GM18517 (cell line): Measurements from ENCODE around the gene MINDY4.

Source experiments
- ATAC-seq: cut with Tn5 transposase; IDR thresholded peaks from one replicate; pipeline ENCODE4 v1.9.1; 2021; ENCODE audit warnings: mild to moderate bottlenecking, moderate library complexity; ENCODE audit not compliant: unreplicated experiment

The MINDY4 gene

DNA sequence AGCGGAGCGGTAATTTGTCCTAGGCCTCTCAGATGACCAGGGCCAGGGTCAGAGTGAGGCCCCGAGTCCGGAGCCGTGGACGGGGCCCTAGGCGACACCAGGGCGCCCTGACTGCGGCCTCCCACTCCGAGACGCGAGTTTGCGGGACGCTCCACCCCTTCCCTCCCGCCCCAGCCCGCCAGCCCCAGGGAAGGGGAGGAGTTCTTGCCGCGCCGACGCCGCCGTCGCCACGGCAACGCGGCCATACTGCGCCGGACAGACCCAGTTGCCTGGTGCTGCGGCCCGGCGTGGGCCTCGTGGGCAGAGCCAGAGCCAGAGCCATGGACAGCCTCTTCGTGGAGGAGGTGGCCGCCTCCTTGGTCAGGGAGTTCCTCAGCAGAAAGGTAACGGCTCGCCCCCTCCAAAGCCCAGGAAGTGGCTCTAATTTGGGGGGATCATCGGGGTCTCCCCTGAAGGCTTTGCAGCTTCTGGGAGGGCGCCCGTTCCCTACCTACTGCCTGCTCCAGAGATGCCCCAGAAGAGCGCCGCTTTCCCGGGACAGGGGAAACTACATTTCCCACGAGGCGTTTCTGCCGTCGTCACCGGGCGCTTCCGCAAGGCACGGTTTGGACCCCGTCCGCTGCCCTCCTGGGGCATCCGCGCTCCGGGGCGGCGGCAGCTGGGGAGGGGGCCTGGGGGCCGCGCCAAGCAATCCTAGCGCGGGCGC is at the start of gene MINDY4:
MINDY4 (plus strand) TSS at position 244 of the 706 bp plus-strand sequence; CDS start at position 321, 77 bp downstream.
- ATAC-seq = peak; percentile 59

DNA sequence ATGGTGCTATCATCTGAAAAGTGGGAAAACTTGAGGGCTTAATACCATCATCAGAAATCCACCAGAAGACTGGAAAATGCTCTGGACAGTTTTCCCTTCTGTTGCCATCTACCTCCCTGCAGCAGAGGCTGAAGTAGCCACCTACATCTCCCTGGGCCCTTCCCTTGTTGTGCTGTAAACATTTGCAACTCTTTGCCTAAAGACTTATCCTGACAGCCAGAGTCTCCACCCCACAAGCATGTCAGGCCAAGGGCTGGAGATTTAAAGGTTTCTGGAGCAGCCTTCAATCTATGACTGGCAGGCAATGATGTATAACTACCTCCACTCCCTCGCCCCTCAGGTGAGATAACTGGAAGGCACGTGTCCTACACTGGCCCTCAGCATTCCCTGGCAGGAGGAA is 49.0 kb upstream of the MINDY4 start:
- ATAC-seq = no peak

DNA sequence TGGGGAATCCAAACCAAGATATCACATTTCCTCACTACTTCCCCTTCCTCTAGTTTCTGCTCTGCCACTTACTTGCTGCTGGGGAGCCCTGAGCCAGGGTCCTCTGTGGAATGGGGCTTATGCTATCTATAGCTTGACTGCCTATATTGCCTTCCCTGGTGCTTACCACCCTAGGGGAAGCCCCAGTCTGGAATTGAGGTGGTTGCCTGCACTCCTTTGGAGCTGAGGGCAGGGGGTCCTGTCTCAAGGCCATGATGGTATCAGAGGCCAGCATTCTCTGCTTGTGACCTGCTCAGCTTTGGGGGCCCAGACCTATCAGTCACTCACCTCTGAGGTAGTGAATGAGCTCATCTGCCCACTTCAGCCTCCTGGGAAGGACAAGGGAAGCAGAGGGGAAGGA is 48.5 kb upstream of the MINDY4 start:
- ATAC-seq = no peak

DNA sequence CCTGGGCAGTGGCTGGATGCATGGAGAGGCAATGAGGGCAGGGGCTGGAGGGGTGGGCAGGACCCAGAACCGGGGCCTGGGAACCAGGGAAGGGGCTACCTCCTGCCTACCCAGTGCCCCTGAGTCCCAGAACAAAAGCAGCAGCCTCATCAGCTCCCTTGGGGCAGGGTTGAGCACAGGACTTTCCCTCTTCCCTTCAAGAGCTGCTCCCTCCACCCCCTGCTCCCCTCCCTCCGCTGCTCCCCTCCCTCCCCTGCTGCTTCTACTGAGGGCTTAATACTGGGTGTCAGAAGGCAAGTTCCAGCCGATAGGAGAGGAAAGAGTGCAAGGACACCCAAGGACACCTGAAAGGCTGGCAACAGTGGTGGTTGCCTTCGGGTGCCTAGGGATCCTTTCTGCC is 47.4 kb upstream of the MINDY4 start:
- ATAC-seq = no peak

DNA sequence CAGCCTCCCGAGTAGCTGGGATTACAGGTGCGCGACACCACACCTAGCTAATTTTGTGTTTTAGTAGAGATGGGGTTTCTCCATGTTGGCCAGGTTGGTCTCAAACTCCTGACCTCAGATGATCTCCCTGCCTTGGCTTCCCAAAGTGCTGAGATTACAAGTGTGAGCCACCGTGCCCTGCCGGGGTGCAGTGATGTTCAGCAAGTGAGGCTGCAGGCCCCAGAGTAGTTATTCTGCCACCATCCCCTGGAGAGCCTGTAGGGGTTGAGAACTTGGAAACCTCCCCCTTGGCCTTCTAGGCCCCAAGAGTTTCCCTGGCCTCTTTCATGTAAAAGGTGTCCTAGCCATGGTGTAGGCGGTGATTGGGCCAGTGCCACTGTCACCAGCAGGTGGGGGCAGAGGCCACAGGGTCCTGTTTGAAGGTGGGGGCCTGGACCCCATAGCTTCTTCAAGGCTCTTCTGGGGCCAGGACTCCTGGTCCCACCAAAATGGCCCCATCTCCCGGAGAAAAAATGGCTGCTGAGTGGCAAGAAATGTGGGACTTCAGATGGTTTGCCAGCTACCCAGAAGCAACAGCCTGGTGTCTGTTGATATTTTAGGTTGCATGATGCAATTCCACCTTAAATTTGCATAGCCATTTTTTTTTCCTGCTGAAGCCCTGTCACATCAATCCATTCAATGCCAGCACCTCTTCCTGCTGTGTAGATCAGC is 44.8 kb upstream of the MINDY4 start:
- ATAC-seq = no peak

DNA sequence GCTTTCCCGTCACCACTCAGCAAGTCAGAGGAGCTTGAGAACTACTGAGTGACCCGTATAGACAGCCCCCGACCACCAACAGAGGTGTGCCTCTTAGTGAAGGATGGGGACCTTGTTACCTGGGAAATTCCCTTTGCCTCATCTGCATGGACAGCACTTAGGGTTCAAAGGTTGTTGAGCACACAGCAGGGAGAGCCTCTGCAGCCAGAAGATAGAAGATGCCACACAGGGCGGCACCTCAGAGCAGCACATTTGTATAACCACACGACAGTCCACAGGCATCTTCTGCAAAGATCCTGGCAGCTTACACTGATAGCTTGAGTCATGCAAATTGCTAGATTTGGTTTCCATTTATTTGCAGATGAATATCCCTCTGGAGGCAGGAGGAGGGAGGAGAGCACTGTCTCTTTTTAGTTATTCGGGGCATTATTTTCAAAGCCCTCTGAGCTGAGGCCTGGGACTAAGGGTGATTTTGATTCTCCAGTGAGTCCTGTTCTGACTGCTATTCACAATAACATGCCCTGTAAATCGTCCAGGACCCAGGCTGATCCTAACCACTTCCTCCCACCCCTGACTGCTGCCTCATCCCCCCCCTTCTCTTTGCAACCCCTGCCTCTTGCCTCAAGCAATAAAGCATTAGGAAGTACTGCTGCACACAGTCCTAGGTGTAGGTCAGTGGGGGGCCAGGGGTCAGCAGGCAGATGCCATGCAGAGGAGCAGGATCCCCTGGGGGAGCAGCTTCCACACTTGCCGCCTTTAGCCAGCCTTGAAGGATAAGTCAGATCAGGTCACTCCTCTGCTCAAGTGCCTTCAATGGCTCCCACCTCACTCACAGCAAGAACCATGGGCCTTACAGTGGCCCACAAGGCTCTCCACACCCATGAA is 43.9 kb upstream of the MINDY4 start:
- ATAC-seq = peak; percentile 59

DNA sequence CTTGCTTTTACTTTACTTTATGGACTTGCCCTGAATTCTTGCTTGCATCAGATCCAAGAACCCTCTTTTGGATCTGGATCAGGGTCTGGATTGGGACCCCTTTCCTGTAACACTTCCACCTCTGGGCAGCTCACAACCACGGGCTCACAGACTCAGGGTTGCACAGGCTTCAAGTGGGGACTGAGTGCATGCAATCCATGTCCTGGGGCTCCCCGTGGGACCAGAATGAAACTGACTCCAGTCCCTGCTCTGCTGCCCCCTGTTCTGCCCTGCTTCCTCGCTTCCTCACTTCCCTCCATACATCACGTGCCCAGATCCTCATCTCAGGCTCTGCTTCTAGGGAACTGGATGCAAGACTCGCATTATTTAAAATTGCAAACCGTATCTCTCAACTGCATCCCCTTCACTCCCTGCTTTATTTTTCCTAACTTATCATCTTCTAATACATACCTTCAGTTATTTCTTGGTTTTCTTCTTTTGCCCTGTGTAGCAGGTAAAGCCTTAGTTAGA is 42.6 kb upstream of the MINDY4 start:
- ATAC-seq = no peak

DNA sequence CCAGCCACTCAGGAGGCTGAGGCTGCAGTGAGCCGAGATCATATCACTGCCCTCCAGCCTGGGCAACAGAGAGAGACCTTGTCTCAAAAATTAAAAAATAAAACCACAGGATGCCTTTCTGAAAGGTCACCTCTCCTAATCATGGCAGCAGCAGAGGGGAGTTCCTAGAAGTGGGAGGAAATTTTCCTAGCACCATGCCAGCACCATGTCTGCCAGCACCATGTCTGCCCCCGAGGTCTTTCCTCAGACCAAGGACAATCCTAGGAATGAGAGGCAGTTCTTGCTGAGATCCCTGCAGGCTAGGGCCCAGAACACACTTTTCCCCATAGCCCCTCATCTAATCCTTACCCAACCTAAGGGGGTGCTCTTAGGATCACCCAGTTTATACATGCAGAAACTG is 41.6 kb upstream of the MINDY4 start:
- ATAC-seq = no peak

DNA sequence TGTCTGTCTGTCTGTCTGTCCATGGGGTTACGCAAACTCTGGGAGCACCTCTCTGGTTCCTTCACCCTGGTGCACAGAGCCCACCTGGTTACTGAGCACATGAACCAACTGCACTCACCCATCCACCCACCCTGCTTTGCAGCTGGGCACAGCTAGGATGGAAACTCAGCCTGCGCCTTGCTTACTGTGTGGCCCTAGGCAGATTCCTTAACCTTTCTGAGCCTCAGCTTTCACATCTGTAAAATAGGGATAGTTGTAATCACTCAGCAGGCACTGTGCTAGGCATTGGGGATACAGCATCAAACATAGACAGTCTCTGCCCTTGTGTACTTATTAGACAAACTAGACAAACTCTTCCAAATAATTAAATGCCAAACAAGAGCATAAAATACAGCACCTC is 41.1 kb upstream of the MINDY4 start:
- ATAC-seq = no peak

DNA sequence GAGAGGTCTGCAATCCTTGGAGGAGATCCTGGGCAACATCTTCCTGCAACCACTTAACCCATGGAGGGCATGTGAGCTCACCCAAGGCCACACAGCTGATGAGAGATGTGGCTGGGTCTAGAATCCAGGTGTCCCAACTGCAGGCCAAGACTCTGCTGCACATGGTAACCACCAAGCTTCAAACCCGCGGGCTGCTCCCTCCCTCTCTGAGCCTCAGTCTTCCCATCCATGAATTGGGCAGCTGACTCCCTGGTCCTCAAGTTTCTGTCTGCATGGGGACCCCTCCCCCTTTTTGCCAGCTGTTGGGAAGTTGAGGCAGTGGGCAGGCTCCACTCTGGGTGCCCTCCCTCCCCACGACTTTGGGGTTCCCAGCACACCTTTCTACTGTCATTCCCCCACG is 40.2 kb upstream of the MINDY4 start:
- no peak for ATAC-seq

DNA sequence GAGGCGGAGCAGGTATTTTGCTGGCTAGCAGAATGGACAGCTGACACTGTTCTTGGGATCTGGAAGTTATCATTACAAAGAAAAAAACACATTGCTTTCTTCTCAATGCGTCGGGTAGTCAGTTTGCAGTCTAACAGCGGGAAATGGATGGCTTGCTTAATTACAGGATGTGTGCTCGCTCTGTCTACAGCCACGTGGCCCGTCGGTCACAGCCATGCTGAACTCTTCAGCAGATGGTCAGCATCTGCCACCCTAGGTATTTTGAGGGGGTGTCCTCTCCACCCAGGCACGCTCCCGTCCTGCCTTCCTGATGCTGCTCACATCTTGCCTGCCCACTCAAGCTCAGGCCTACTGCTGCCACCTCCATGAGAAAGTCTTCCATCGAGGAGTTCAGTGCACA is 39.6 kb upstream of the MINDY4 start:
- no peak for ATAC-seq

DNA sequence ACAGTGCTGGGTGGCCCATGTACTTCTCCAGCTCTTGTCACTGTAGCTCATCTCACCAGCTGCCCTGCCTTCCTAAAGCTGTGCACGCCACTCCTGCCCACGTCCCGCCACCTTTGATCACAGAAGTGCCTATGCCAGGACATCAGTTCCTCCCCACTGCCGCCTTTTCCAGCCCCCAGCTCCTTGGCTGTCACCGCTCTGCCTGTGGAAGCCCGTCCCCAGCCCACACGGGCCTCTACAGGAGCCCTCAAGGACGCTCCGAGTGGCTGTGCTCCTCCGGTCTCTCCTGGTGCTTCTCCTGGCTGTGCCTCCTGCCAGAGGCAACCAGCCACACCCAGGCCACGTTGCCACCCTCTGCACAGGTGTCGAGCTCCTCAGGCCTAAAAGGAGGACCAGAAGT is 38.6 kb upstream of the MINDY4 start:
- ATAC-seq = no peak

DNA sequence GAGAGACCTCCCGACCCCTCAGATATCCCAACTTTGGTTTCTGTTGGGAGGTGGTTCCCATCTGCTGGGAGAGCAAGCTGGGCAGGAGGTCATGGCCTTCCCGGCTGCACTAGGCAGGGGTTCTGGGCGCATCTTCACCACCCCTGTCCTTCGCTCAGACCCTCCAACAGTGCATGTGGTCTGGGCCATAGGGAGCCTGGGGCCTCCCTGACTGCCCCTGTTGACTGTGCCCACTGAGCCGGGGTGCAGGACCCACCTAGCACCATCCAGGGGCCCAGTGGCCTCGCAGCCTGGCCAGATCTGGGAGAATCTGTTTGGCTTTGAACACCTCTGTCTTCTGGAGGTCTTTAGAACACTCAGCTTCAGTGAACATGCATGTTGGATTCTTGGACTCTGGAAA is 38.0 kb upstream of the MINDY4 start:
- ATAC-seq = no peak

DNA sequence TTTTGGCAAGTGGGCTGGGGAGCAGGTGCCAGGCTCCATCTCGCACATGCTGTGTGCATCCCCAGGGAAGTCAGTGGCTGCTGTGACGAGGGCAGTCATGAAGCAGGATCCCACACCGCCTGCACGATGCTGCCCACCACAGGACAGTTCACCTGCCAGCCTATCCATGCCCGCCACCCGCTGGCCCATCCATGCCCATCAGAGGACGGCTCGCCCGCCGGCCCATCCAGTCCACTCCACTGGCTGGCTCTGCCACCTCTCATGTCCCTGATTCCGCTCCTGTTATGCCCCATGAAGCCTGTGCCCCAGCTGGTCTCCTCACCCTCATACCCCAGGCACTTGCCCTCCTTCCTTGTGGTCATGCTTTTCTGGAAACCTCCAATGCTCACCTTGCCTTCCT is 37.5 kb upstream of the MINDY4 start:
- no peak for ATAC-seq

DNA sequence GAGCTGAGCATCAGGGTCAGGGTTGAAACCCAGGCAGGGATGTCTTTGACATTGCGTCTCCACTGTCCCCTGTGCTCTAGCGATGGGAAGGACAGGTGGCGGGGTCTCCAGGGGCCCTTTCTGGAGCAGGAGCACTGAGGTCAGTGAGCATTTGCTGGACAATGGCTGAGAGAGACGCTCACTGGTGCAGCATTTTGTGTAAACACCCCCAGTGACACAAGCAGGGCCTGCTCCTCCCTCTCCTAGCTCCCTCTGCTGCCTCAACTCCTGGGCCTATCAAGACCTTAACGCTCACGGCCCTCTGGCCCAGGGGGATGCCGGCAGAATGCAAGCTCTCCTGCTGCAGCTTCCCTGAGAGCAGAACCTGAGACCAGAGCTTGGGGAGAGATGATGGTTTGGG is 36.7 kb upstream of the MINDY4 start:
- ATAC-seq = no peak

DNA sequence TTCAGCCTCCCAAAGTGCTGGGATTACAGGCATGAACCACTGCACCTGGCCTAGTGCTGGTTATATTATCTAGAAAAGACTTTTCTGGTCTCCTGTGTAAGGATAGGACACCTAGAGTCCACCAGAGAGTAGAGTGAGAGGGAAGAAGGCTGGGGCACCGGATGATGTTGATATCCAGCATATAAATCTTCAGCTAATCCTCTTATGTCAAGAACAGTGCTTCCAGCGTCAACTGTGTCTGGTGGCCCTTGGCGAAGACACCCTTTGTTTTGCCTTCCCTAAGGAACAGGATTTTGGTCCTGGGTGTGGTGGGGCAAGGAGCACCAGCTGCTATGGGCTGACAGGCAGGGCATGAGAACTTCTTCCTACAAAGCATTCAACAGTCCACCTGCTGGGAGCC is 35.6 kb upstream of the MINDY4 start:
- no peak for ATAC-seq

DNA sequence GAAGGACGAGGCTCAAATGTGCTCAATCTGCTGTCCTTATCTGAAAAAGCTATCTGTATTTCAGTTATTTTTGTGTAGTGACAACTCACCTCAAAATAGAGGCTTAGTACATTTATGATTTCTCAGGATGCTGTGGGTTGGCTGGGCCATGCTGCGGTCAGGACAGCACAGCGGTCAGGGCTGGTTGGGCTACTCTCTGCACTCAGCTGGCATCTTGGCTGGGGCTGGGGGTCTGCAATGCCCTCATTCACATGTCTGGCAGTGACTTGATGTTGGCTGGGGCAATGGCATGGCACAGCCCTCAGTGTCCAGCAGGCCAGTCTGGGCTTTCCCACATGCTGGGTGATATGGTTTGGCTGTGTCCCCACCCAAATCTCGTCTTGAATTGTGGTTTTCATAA is 34.9 kb upstream of the MINDY4 start:
- no peak for ATAC-seq

DNA sequence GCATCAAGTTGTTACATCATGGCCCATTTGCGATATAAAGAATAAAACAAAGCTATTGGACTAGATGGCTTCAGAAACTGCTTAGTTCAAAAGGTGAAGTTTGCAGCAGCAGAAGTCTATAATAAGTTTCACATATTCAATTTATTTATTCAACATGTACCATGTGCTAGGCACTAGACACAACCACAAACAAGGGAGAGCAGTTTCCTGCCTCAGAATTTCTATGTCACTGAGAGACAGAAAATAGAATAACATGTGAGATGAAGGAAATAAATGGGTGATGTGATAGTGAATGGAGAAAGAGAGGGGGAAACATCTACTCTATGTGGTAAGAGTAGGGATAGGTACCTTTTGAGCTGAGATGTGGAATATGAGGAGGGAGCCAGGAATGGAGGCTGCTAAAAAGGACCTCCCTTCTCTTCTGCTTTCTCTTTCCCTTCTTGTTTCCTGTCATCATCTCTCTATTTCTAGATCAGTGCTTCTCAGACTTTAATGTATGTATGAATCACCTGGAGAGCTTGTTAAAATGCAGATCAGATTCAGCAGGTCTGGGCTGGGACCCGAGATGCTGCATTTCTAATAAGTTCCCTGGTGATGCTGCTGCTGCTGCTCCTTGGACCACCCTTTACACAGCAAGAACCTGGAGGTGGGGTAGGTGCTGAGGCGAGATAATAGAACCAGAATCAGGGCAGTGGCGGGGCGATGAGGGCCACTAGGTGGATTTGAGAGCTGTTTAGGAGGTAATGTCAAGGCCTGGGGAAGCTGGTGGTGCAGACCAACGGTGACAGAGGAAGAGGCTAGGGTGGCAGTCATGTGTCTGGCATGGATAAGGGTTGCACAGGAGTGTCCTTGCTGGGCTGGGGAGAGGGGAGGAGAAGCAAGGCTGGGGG is 32.9 kb upstream of the MINDY4 start:
- ATAC-seq = no peak

DNA sequence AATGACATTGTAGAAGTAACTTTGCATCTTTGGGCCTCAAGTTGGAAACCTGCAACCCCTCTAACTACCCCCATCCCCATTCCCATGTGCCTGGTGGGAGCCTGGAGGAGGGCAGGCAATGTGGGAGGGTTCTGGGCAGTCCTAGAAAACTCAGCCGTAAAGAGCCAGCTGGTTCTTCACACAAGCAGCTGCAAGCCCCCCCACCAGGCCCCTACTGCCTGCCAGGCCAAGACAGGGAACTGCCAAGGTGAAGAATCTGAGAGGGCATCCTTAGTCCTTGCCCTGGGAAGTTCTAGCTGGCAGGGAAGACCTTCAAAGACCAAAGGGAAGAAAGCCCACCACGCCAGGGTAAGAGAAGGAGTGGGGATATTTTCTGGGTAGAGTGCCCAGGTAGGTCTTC is 31.5 kb upstream of the MINDY4 start:
- ATAC-seq = no peak

DNA sequence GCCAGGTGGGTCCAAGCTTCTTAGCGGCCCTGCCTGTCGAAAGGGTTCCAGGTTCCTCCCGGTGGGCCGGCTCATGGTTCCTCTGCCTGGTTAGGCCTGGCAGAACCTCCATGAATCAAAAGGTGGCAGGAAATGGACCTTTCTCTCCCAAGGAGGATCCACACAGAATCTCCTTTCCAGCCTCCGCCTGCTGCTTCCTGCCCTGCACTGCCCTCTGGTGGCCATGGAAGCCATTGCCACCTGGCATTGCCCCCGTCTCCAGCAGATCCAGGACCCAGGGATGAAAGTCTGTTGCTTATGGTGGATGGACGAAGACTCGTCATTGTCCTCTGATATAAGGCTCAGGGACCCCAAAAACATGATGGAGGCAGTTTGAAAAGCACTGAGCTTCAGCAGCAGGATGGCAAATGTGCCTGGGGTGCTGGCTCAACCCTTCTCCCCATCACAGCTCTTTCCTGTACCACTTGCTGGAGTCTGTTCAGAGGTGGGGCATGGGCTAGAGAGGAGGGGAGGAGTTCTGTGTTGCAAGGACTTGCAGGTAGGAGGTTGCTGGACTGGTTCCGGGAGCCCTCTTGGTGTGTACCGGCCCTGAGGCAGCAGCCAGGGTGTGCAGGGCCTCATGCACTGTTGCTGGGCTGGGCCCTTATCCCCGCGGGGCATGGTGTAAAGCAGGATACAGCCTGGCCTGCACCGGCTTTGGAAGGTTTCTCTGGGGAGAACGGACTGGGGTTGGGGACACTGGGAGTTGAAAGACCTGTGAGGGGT is 30.6 kb upstream of the MINDY4 start:
- no peak for ATAC-seq
